Kidney (tissue), 14 donors: ENCODE data around the gene HPCAL1. TPM values are rescaled to one million over a fixed set of nuclear protein-coding genes. Genes with fewer than 3 reads are reported as not detected.

Experiments
- DNase-seq, 5 donors: peaks; one replicate each; pipeline ENCODE4 v3.0.0-alpha.2; 2013 to 2020
- FAIRE-seq: peaks from 2 replicates; lab custom pipeline; 2012; peaks lifted over from hg19 to GRCh38; lab: Jason Lieb, UNC
- H3K27ac ChIP-seq, 2 donors: one replicate each; pipeline ENCODE4 v1.7.0; 2013; ENCODE audit warnings: low read depth in 2 of 2, low read length in 2 of 2, inconsistent platforms in 1 of 2
- H3K27me3 ChIP-seq: one replicate; pipeline ENCODE4 v1.7.1; 2013; ENCODE audit warnings: low read length, inconsistent platforms; ENCODE audit not compliant: control insufficient read depth, insufficient read depth
- H3K36me3 ChIP-seq, 3 donors: one replicate each; pipeline versions ENCODE4 v1.7.0 to v1.7.1; 2013; ENCODE audit warnings: low read length in 3 of 3, control low read depth in 1 of 3, inconsistent platforms in 1 of 3; ENCODE audit not compliant: insufficient read depth in 3 of 3, control insufficient read depth in 2 of 3
- H3K4me1 ChIP-seq, 3 donors: one replicate each; pipeline versions ENCODE4 v1.7.0 to v1.7.1; 2013; ENCODE audit warnings: low read length in 3 of 3, inconsistent platforms in 1 of 3, low read depth in 1 of 3; ENCODE audit not compliant: control insufficient read depth in 2 of 3, insufficient read depth in 2 of 3
- H3K4me3 ChIP-seq, 3 donors: one replicate each; pipeline versions ENCODE4 v1.7.0 to v1.8.1; 2013; ENCODE audit warnings: low read length in 3 of 3, control low read depth in 1 of 3, inconsistent platforms in 1 of 3
- H3K9ac ChIP-seq, 3 donors: one replicate each; pipeline versions ENCODE4 v1.7.0 to v1.7.1; 2013; ENCODE audit warnings: low read length in 3 of 3, control low read depth in 1 of 3, inconsistent platforms in 1 of 3
- H3K9me3 ChIP-seq, 3 donors: one replicate each; pipeline versions ENCODE4 v1.7.0 to v1.7.1; 2013; ENCODE audit warnings: low read length in 3 of 3, control low read depth in 1 of 3, inconsistent platforms in 1 of 3; ENCODE audit not compliant: control insufficient read depth in 2 of 3, insufficient read depth in 1 of 3
- CTCF ChIP-seq: IDR thresholded peaks from 3 replicates; pipeline ENCODE4 v1.5.1; 2012; ENCODE audit warnings: mild to moderate bottlenecking, moderate library complexity, borderline replicate concordance; ENCODE audit not compliant: insufficient read depth; ENCODE audit errors: extremely low read depth
- intact Hi-C: fragments of 100-400 bp; cut with DNase I; formaldehyde crosslinking; loops from one replicate; pipeline ENCODE4 v1.11.1; 2022
- polyA plus RNA-seq: library from polyadenylated mRNA; stranded (reverse); fragments of 350-450 nt; fragmentation: Illumina TruSeq; extraction: RNeasy Lipid Tissue Mini Kit (QIAGEN cat#74804); gene quantifications from one replicate; pipeline ENCODE4 v1.2.3, GENCODE V29; 2014; ENCODE audit warnings: low read depth, low replicate concordance; ENCODE audit not compliant: insufficient read depth
- total RNA-seq: library from RNA; stranded (reverse); fragmentation: NEBNext Ultra II Directional; extraction: Animal tissue kit (Norgen Biotek cat#: 25700); gene quantifications from one replicate; pipeline ENCODE4 v1.2.1, GENCODE V29; 2021
- donor health status: control.
- donor health status: control.
- donor health status: control.
- donor health status: control.
- donor health status: control.
- donor health status: DM: yes; HTN: yes; CAD: no.
- donor health status: Normal renal cell carcinoma (clear cell type).

The HPCAL1 gene
- total and polyA plus RNA-seq, 2 donors from 2014 or later: 47.3 to 121 TPM

- no peak overlapping the region for H3K4me3 ChIP-seq
- no peak for TF ChIP-seq CTCF
- no peak overlapping the region for H3K9ac ChIP-seq
- DNase-seq (peak in 1 of 5 donors; percentile 19), FAIRE-seq (no peak)
- H3K27ac ChIP-seq: no peak overlapping the region
- H3K9me3 ChIP-seq: no peaks in the 10 kb centered on the region
- no peaks in the 10 kb centered on the region for H3K4me1 ChIP-seq
- no peaks in the 10 kb centered on the region for H3K27me3 ChIP-seq
- intact Hi-C loops: no loop called here
- H3K36me3 ChIP-seq: no peaks in the 10 kb centered on the region
These were observed 159.7 kb downstream of the HPCAL1 start for GRCh38 chr2:10462178-10463083.

DNA sequence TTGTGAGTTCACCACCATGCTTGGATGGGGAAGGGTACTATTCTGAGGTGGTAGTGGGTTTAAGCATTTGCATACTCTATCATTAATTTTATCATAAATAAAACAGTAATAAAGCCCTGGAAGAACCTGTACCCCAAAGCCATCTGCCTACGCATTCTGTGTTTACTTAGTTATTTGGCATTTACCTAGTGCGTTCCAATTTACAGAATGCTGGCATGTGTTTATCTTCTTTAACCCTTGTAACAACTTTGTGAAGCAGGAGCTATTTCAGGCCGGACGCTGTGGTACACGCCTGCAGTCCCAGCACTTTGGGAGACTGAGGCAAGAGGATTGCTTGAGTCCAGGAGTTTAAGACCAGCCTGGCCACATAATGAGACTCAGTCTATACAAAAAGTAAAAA is 163.2 kb downstream of the HPCAL1 start:
- Histone ChIP-seq H3K9me3 (no peaks in the 10 kb centered on the region), H3K4me3 (no peak overlapping the region), H3K36me3 (no peaks in the 10 kb centered on the region), H3K27ac (no peak overlapping the region), H3K4me1 (no peaks in the 10 kb centered on the region), H3K9ac (no peak overlapping the region), H3K27me3 (no peaks in the 10 kb centered on the region)
- no peak for DNase-seq
- no peak for TF ChIP-seq CTCF
- no peak for FAIRE-seq
- intact Hi-C loops: no loop called here

DNA sequence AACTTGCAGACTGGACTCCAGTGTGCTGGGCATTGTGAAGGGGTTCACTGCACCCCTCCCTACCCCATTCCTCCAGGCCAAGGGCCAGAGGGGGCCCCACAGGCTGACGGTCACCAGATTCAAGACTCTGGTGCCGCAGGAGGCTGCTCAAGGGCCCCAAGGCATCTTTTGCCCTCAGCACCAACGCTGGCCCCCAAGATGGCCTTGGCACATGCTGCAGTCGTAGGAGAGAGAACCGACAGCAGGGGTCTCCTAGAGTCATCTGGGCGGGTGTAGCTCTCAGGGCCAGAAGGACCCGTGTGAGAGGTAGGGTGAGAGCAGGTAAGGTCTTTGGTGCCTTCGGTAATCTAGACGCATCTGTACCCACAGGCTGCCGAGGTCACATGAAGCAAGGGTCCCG is 164.1 kb downstream of the HPCAL1 start:
- FAIRE-seq: no peak
- no peak for DNase-seq
- H3K9me3 ChIP-seq: no peaks in the 10 kb centered on the region
- H3K4me3 ChIP-seq: no peak overlapping the region
- no peak overlapping the region for H3K9ac ChIP-seq
- H3K36me3 ChIP-seq: no peaks in the 10 kb centered on the region
- H3K27ac ChIP-seq: no peak overlapping the region
- intact Hi-C loops: no loop called here
- H3K27me3 ChIP-seq: no peaks in the 10 kb centered on the region
- no peaks in the 10 kb centered on the region for H3K4me1 ChIP-seq
- no peak for TF ChIP-seq CTCF
